Esophagus muscularis mucosa (tissue), 4 donors: Measurements from ENCODE around the gene FCHSD1.

Source experiments
- EP300 ChIP-seq: sonication (generic); formaldehyde crosslinking; IDR thresholded peaks from one replicate; pipeline ENCODE4 v1.6.1; 2017; ENCODE audit warnings: antibody characterized with exemption
- POLR2A ChIP-seq: fragments of 450-650 bp; IDR thresholded peaks from one replicate; pipeline ENCODE4 v1.6.1; 2017; ENCODE audit warnings: antibody characterized with exemption, moderate library complexity, mild to moderate bottlenecking, low read depth
- POLR2AphosphoS5 ChIP-seq, 2 donors: sonication (generic); formaldehyde crosslinking; IDR thresholded peaks; one replicate each; pipeline ENCODE4 v1.6.1; 2017; ENCODE audit warnings: antibody characterized with exemption in 2 of 2
- TF ChIP-seq, protein P1 (sequence below), 3 experiments: fragments of 200-600 bp in 2 of 3; fragments of 450-650 bp in 1 of 3; sonication (generic) in 2 of 3; IDR thresholded peaks; one replicate each; pipeline ENCODE4 v1.5.1; 2017 to 2019; ENCODE audit warnings: antibody characterized with exemption in 3 of 3, mild to moderate bottlenecking in 2 of 3, moderate library complexity in 1 of 3

DNA sequence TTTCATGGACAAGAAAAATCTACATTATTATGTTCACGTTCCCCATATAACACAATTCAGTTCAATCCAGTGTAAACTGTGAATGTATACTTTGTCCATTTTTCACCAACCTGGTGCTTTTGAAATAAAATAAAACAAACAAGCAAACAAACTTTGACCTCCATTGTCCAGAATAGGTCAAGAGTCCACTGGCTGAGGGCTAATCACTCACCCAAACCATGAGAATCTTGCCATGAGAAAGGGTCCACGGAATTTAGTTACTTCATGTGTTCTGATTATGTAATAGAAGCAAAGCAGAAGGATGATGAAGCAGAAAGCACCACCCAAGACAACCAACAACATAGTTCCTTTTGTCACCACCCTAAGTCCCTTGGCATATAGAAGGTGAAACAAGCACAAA, 61.1 kb downstream of the FCHSD1 start:
- TF ChIP-seq, protein P1, sequence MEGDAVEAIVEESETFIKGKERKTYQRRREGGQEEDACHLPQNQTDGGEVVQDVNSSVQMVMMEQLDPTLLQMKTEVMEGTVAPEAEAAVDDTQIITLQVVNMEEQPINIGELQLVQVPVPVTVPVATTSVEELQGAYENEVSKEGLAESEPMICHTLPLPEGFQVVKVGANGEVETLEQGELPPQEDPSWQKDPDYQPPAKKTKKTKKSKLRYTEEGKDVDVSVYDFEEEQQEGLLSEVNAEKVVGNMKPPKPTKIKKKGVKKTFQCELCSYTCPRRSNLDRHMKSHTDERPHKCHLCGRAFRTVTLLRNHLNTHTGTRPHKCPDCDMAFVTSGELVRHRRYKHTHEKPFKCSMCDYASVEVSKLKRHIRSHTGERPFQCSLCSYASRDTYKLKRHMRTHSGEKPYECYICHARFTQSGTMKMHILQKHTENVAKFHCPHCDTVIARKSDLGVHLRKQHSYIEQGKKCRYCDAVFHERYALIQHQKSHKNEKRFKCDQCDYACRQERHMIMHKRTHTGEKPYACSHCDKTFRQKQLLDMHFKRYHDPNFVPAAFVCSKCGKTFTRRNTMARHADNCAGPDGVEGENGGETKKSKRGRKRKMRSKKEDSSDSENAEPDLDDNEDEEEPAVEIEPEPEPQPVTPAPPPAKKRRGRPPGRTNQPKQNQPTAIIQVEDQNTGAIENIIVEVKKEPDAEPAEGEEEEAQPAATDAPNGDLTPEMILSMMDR (IDR thresholded peaks at IDR 0.05) = no peak
- TF ChIP-seq POLR2AphosphoS5 (IDR thresholded peaks at IDR 0.05) = no peak
- TF ChIP-seq POLR2A = no peak
- no peak for TF ChIP-seq EP300
